HG02852 (cell line): ENCODE data around the gene IL21R.
"Not testable (repeated sequence)": the region's sequence is repeated elsewhere in the genome, so short reads cannot be mapped to it uniquely, and the experiment has no call there.

Experiments
- ATAC-seq: cut with Tn5 transposase; IDR thresholded peaks from one replicate; pipeline ENCODE4 v1.9.1; 2021; ENCODE audit warnings: mild to moderate bottlenecking, moderate library complexity; ENCODE audit not compliant: unreplicated experiment

The IL21R gene

DNA sequence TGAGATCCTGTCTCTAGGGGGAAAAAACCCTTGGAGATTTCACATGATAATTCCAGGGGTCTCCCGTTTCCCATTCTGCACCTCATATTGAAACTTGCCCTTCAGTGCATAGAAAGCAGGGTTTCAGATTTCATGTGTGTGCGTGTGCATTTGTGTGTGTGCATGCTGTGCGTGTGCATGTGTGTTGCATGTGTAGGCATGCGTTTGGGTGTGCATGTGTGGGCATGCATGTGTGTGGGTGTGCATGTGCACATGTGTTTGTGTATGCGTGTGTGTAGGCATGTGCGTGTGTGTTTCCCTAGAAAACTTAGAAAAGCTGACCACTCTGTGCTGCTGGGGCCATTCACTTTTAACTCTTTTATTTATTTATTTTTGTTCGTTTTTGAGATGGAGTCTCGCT lies 40.0 kb downstream of the IL21R start:
- no peak for ATAC-seq

DNA sequence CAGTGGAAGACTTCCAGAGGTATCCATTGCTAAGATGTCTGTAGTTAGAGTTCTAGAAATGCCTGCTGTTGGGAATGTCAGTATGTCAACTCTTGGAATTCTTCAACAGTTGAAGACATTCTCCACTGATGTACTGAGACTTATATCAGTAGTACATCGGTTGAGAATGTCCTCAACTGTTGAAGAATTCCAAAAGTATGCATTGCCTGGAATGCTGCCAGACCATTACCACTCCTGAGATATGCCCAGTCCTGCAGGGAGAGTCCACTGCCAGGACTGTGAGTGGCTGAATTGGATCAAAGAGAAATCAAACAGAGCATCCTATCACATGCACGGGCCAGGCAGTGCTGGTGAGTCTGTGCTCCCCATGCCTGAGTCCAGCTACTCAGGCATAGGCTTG lies 42.0 kb downstream of the IL21R start:
- no peak for ATAC-seq

DNA sequence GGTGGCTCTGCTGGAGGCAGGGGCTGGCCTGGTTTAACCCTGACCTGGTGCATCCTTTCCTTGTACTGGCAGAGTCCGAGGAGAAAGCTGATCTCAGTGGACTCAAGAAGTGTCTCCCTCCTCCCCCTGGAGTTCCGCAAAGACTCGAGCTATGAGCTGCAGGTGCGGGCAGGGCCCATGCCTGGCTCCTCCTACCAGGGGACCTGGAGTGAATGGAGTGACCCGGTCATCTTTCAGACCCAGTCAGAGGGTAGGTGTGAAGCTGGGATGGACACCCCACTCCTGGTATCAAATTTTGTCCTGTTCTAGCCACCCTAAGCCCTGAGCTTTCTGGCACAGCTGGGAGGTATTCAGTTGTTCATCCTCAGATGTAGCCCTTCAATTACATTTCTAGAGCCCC lies 42.5 kb downstream of the IL21R start:
- ATAC-seq, result no peak

DNA sequence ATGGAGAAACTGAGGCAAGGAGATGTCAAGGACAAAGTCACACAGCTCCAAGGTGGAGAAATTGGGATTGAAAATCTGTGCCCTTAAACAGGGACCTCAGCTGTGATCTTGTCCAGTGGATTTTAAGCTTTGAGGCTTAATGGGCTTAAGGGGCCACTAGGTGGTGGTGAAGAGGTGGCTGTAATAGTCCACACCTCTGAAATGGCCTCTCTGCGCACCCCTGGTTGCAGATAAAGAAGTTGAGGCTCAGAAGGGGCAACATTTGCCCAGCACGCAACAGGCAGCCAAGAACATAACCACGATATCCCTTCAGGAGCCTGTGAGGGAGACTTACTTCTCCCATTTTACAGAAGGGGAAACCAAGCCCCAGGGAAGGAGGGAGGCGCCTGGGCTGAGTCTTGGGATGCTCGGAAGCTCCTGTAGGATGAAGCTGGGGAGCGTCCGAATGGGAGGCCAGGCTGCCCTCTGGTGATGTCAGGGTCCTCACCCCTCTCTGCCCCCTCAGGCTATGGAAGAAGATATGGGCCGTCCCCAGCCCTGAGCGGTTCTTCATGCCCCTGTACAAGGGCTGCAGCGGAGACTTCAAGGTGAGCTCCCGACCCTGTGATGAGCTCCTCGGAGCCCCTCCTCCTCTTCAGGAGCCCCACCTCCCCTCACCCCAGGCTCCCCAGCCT lies 43.7 kb downstream of the IL21R start:
- ATAC-seq, result no peak

DNA sequence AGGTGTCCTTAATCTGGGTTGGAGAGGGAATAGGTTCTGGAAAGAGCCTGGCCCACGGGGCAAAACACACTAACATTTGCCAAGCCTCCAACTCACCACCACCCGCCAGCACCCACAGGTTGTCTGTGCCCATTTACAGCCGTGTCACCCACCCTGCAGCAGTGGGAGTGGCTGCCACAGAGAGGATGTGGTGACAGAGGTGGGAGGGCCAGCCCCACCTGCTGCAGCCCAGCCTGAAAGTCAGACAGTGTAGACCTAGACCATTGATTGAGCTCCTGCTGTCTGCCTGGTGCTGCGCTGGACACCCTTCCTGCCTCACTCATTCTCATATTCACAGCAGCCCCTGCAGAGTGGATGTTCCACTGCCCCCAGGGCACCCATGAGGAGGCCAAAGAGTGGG lies 44.7 kb downstream of the IL21R start:
- no peak for ATAC-seq

DNA sequence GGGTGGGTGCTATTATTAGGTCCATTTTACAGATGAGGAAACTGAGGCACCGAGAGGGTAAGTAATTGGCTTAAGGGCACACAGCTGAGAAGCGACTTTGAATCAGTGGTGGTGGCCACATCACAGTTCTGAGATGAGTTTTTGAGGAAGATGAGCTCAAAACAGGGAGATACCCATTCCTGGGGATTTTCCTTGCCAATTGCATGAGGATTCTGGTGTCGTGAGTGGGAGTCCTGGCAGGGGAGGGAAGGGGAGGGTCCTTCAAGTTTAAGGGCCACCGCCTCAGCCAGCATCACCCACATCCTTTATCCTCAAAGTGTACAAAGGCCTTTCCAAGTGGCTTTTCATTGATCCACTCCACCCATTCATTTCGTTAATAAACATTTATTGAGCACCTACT lies 45.3 kb downstream of the IL21R start:
- ATAC-seq, result no peak

DNA sequence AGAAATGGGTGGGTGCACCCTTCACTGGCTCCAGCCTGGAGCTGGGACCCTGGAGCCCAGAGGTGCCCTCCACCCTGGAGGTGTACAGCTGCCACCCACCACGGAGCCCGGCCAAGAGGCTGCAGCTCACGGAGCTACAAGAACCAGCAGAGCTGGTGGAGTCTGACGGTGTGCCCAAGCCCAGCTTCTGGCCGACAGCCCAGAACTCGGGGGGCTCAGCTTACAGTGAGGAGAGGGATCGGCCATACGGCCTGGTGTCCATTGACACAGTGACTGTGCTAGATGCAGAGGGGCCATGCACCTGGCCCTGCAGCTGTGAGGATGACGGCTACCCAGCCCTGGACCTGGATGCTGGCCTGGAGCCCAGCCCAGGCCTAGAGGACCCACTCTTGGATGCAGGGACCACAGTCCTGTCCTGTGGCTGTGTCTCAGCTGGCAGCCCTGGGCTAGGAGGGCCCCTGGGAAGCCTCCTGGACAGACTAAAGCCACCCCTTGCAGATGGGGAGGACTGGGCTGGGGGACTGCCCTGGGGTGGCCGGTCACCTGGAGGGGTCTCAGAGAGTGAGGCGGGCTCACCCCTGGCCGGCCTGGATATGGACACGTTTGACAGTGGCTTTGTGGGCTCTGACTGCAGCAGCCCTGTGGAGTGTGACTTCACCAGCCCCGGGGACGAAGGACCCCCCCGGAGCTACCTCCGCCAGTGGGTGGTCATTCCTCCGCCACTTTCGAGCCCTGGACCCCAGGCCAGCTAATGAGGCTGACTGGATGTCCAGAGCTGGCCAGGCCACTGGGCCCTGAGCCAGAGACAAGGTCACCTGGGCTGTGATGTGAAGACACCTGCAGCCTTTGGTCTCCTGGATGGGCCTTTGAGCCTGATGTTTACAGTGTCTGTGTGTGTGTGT lies 46.8 kb downstream of the IL21R start:
- no peak for ATAC-seq

DNA sequence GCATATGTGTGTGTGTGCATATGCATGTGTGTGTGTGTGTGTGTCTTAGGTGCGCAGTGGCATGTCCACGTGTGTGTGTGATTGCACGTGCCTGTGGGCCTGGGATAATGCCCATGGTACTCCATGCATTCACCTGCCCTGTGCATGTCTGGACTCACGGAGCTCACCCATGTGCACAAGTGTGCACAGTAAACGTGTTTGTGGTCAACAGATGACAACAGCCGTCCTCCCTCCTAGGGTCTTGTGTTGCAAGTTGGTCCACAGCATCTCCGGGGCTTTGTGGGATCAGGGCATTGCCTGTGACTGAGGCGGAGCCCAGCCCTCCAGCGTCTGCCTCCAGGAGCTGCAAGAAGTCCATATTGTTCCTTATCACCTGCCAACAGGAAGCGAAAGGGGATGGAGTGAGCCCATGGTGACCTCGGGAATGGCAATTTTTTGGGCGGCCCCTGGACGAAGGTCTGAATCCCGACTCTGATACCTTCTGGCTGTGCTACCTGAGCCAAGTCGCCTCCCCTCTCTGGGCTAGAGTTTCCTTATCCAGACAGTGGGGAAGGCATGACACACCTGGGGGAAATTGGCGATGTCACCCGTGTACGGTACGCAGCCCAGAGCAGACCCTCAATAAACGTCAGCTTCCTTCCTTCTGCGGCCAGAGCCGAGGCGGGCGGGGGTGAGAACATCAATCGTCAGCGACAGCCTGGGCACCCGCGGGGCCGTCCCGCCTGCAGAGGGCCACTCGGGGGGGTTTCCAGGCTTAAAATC lies 47.6 kb downstream of the IL21R start:
- peak; percentile 53 for ATAC-seq

DNA sequence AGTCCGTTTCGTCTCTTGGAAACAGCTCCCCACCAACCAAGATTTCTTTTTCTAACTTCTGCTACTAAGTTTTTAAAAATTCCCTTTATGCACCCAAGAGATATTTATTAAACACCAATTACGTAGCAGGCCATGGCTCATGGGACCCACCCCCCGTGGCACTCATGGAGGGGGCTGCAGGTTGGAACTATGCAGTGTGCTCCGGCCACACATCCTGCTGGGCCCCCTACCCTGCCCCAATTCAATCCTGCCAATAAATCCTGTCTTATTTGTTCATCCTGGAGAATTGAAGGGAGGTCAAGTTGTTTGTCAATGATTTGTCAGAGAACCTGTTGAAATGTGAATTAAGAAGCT lies 48.2 kb downstream of the IL21R start:
- peak; percentile 20 for ATAC-seq

DNA sequence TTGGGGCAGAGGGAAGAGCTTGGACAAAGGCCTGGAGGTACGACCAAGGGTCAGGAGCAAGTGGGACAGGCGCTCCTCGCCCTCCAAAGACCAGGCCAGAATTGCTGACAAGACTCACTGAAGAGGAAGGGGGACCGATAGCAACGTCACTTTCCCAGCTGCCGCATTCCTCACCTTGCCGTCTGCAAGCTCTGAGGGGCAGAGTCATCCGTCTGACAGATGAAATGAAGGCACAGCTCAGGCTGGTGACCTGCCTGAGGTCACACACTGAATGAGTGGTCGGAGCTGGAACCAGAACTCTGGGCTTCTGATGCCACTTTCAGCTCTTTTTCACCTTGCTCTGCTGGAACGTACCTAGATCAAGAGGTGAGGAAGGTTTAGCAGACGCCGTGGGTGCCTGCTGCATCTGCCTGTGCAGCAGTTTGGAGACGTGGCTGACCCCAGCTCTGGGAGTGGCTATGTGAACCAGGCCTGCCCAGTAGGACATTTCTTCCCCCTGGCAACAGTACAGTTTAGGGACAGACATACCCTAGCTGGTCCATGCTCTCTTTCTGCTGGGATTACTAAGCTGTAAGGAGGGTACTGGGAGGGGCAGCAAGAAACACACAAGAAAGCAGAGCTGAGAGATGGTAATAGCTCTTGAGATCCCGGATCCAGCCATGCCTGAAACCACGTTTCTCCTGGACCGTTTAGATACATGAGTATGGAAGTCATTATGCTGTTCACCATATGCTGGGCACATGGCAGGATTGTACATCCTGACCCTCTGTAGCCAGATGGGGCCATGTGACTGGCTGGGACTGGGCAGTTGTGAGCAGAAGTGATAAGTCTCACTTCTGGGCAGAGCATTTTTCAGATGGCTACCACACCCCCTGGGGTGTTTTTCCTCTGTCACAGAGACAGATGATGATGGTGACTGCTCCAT lies 50.9 kb downstream of the IL21R start:
- ATAC-seq, result no peak

DNA sequence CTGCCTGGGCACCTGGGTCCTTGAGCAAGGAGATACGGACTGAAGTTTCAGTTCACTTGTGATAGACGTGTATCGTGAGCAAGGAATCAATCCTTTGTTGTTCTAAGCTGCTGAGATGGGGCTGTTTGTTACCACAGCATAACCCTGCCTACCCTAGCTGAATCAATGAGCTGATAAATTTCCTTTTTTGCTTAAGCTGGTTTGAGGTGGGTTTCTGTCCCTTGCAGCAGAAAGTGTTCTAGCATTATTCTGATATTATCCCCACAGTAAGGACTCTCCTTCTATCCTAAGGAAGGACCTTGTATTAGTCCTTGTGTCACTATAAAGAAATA lies 51.5 kb downstream of the IL21R start:
- ATAC-seq, result no peak

DNA sequence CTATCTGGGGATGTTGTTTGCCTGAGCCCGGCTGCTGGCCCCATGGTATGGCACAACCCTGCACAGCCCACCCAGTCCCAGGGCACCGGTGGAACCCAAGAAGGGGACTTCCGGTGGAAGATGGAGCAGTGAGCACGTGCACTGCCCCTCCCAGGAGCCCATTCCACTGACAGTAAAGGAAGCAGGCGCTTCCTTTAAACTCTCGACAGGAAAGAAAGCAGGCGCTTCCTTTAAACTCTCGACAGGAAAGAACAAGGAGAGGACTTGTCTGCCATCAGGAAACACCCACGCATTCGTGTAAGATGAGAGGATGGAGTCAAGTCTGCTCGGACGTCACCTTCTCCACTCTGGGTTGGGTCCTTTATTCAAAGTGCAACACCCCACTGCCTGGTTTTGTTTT lies 53.7 kb downstream of the IL21R start:
- ATAC-seq, result no peak

DNA sequence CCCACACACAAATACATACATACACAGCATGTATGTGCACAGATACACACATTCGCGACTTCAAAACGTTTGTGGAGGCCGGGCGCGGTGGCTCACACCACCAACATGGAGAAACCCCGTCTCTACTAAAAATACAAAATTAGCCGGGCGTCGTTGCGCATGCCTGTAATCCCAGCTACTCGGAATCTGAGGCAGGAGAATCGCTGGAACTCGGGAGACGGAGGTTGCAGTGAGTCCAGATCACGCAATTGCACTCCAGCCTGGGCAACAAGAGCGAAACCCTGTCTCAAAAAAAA lies 55.6 kb downstream of the IL21R start:
- ATAC-seq, result not testable (repeated sequence)

DNA sequence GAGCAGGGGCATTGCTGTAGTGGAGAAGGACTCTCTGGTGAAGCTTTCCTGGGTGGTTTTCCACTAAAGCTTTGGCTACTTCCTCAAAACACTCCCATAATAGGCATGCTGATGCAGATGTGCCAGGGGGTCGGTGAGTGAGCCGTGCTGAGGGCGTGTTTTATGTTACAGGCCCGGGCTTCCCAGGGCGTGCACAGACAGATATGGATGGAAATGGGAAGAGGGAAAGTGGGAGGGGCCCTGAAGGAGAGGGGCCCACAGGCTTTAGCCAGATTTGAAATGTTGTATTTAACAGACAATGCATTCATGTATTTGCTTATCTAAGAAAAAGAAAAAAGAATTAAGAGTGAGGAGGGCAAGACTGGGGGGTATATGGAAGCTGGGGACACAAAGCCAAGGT lies 56.3 kb downstream of the IL21R start:
- no peak for ATAC-seq

DNA sequence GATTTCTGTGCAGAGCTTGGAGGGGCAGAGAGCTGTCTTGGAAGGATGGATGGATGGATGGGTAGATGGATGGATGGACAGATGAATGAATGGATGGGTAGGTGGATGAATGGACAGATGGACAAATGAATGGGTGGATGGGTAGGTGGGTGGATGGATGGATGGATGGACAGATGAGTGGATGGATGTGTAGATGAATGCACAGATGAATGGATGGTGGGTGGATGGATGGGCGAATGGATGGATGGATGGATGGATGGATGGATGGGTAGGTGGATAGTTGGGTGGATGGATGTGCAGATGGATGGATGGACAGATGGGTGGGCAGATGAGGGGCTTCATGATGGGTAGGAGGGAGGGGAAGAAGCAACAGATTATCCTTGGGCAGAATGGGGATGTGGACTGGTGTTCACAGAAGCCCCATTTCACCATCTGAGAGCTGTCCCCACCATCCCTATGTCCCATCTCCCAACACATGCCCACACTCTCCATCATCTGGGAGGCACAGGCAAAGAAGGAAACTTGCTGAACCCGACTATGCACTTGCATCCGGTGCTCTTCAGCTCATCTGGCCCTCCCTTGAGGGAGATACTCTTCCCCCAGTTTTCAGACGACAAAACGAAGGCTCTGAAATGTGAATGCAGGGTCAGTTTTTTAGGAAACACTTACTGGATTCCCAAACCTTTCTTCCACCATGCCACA lies 57.2 kb downstream of the IL21R start:
- no peak for ATAC-seq

DNA sequence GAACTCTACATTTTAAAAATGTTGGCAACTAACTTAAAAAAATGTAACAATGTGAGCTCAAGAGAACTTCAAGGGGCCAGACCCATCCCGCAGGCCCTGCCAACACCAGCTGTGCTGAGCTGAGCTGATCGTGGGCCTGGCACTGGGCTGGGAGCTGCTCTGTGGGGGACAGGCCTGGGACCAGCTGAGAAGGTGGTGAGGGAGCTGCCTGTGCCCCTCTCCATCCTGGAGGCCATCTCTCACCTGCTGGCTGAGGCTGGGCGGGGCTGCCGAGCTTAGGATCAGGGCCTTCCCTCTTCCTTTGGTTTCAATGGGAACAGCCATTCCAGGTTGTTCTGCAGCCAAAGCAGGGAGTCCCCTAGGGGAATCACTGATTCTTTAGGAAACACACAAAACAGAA lies 58.2 kb downstream of the IL21R start:
- ATAC-seq, result no peak

DNA sequence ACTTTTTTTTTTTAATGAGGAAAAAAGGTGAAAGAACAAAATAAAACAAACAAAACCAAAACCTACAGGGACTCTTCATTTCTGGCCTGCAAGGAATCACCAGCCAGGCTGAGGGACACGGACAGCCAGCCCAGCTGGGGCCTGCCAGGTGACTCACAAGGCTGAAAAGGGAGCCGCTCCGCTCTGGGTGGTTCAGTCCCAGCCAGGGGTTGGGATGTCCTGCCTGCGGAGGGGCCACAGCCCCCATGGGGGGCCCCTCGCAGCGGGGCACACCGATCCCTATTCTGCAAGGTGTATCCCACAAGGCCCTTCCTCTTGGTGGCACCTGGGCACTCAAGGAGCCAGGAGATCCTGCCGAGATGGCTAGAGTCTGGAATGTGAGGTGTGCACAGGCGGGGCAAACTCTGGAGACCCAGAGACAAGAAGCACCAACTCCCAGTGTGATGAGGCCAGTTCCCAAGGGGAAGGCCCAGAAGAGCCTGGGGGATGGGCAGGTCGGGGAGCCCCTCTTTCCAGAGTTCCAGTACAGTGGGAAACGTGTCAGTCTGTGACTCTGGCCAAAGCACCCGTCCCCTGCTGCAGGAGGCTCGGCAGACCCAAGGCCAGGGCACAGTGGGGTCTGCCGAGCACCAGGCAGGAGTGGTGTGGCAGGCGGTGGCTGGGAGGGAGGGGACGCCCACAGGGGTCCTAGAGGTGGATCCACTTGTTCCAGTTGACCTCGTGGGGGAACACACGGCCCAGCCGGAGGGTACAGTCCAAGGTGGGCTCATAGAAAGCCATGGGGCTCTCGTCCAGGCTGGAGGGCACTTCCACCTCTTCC lies 58.9 kb downstream of the IL21R start:
- ATAC-seq, result no peak

DNA sequence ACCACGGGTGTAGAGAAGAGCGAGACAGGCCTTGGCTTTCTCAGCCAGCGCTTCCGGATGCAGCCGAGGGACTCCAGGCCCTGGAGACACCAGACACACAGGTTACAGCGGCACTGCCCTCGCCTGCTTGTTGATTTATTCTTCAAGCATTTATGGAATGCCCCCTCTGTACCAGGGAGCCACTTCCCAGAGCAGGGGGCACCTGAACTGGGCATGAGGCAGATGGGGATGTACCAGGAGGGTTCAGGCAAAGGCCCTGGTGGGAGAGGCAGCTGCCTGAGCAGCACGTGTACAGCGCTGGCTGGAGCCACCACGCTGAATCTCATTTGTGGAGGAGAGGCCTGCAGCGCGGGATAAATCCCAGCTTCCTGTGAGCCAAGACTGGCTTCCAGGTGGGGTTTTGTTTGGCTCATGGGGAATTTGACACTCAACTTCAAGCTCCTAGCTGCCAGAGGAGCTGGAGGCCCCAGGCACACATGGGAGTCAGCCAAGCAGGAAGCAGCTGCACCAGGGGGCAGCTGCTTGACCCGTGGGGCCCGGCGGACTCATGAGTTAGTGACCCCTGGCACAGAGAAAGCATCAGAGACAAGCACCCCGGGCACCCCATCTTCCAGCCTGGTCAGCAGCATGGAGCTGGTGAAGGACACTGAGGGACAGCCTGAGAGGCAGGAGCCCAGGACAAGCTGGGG lies 59.7 kb downstream of the IL21R start:
- no peak for ATAC-seq

DNA sequence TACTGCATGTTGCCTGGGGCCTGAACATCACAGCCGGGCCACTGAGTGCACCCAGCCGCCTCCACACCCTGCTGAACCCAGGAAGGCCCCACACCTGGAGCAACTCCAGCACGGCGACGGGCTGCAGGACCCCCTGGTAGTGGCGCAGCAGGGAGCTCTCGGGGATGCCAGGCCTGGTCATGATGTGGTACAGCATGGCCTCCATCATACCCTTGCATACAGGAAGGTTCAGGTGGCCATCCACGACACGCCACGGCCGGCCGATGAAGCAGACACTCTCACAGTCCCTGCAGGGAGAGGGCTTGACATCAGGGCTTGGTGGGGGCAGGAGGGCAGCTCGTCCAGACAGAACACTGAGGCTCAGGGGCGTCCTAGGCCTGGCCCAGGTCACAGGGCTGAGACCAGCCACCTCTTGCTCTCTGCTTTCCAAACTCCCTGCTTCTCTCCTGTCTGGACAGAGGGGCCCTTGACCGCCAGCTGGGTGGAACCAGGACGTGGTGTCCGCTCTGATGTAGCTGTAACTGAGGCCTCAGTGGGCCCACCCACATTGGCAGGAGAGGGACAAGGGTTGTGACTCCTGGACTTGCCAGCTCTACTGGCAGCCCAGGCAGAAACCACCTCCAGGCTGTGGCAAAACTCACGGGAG lies 60.3 kb downstream of the IL21R start:
- ATAC-seq, result no peak
